Activated T-helper 1 cell treated with anti-CD3 and anti-CD28 coated beads, Interleukin-12 subunit alpha, Interleukin-12 subunit beta, Interleukin-2, Interleukin-4 antibody, amounts not matched to agents 30 ng/mL and 10 ng/mL and 1 ng/mL, durations not matched to agents 14 hours and 24 hours and 36 hours (primary cell): ENCODE data around the gene WWC2. TPM values are rescaled to one million over a fixed set of nuclear protein-coding genes. Genes with fewer than 3 reads are reported as not detected.
"Not testable (repeated sequence)": the region's sequence is repeated elsewhere in the genome, so short reads cannot be mapped to it uniquely, and the experiment has no call there.

Experiments used
- DNase-seq: peaks from one replicate; pipeline ENCODE4 v3.0.0; 2021; ENCODE audit warnings: low spot score
- H3K27ac Mint-ChIP-seq: one replicate; pipeline ENCODE4 v1.8.0; 2021; ENCODE audit warnings: mild to moderate bottlenecking, mixed read lengths
- H3K27me3 Mint-ChIP-seq: one replicate; pipeline ENCODE4 v1.8.0; 2022; ENCODE audit warnings: mild to moderate bottlenecking, moderate library complexity, mixed read lengths; ENCODE audit not compliant: insufficient read depth
- H3K36me3 Mint-ChIP-seq: one replicate; pipeline ENCODE4 v1.8.0; 2021; ENCODE audit warnings: low read depth, mixed read lengths
- H3K4me1 Mint-ChIP-seq: one replicate; pipeline ENCODE4 v1.8.0; 2021; ENCODE audit warnings: low read depth, mixed read lengths
- H3K4me3 Mint-ChIP-seq: one replicate; pipeline ENCODE4 v1.8.0; 2021; ENCODE audit warnings: mild to moderate bottlenecking, moderate library complexity, mixed read lengths
- H3K9me3 Mint-ChIP-seq: one replicate; pipeline ENCODE4 v1.8.0; 2021; ENCODE audit warnings: mixed read lengths
- intact Hi-C: fragments of 100-400 bp; cut with micrococcal nuclease; formaldehyde crosslinking; loops from one replicate; pipeline ENCODE4 v1.15.1; 2024
- total RNA-seq: library from RNA; stranded (reverse); gene quantifications from 2 replicates; pipeline ENCODE4 v1.2.3, GENCODE V29; 2022

Gene WWC2
- total RNA-seq, 1 donor from 2014 or later, result 0.75 TPM

DNA sequence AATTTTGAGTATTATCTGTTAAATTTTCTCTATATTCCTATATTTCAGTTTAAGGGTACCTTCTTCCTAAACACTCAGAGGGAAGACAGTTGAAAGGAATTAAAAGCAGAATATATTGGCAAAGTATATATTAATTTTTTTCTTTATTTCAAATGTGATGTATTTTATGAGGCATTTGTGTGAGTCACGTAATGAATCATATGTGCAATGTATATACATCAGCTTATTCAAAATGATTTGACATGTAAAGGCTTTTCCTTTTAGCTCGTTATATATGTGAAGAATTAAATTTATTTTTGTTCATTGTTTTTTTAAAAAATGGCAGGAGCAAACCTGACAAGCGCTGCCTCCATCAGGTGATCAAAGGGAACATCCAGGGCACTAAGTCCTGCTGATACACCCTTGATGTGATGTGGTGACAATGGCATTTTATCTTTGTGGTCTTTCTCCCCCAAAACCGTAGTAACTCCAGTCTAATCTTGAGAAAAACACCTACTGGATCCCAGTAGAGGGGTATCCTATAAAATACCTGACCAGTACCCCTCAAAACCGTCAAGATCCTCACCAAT is 8.9 kb downstream of the WWC2 start:
- no peaks in the 10 kb centered on the region for H3K36me3 Mint-ChIP-seq
- intact Hi-C loops, result no loop called here
- H3K27me3 Mint-ChIP-seq, result peaks cover 4% of the 10 kb centered on the region
- no peak overlapping the region for H3K27ac Mint-ChIP-seq
- H3K4me3 Mint-ChIP-seq, result no peak overlapping the region
- no peaks in the 10 kb centered on the region for H3K4me1 Mint-ChIP-seq
- no peak for DNase-seq
- no peaks in the 10 kb centered on the region for H3K9me3 Mint-ChIP-seq

- intact Hi-C loops, result no loop called here
- no peak overlapping the region for H3K4me3 Mint-ChIP-seq
- H3K9me3 Mint-ChIP-seq, result no peaks in the 10 kb centered on the region
- DNase-seq, result no peak
- H3K27ac Mint-ChIP-seq, result no peak overlapping the region
- H3K4me1 Mint-ChIP-seq, result no peaks in the 10 kb centered on the region
- peaks cover 4% of the 10 kb centered on the region for H3K27me3 Mint-ChIP-seq
- H3K36me3 Mint-ChIP-seq, result no peaks in the 10 kb centered on the region
Observed at GRCh38 chr4:183110244-183110643, 11.2 kb downstream of the WWC2 start.

- Mint-ChIP-seq H3K4me3 (no peak overlapping the region), H3K36me3 (no peaks in the 10 kb centered on the region), H3K27me3 (peaks cover 7% of the 10 kb centered on the region), H3K9me3 (no peaks in the 10 kb centered on the region), H3K4me1 (no peaks in the 10 kb centered on the region), H3K27ac (no peak overlapping the region)
- intact Hi-C loops, result no loop called here
- DNase-seq, result no peak
Observed at GRCh38 chr4:183111452-183111885, 12.4 kb downstream of the WWC2 start.

- Mint-ChIP-seq H3K27ac (no peak overlapping the region), H3K9me3 (no peaks in the 10 kb centered on the region), H3K4me3 (no peak overlapping the region), H3K36me3 (no peaks in the 10 kb centered on the region), H3K27me3 (peaks cover 10% of the 10 kb centered on the region), H3K4me1 (no peaks in the 10 kb centered on the region)
- DNase-seq, result no peak
- intact Hi-C loops, result no loop called here
Observed at GRCh38 chr4:183118141-183118540, 19.1 kb downstream of the WWC2 start.

DNA sequence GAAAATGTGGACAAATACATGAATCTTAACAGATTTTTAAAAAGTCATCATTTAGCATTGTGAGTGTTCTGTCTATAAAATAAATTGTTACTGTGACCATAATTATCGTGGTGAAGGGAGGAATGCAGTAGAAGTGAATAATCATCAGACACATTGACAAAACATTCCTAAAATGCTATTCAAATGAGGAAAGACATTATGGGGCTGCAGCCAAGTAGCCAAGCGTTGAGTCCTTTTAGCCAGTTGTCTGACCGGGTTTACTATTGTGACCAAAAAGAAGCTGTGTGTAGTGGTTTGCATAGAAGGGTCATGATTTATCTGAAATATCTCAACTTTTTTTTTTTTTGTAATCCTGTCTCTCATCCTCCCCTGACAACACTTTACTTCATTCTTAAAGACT is 19.5 kb downstream of the WWC2 start:
- H3K27ac Mint-ChIP-seq, result no peak overlapping the region

GRCh38 chr4:183121660-183122059 is 22.6 kb downstream of the WWC2 start:
- not testable (repeated sequence) for H3K9me3 Mint-ChIP-seq

More for the DNA sequence above, 19.5 kb downstream of the WWC2 start:
- intact Hi-C loops, result no loop called here
- DNase-seq, result no peak
- Mint-ChIP-seq H3K4me3 (no peak overlapping the region), H3K4me1 (no peaks in the 10 kb centered on the region), H3K27me3 (peaks cover 10% of the 10 kb centered on the region), H3K9me3 (no peaks in the 10 kb centered on the region), H3K36me3 (no peaks in the 10 kb centered on the region)

GRCh38 chr4:183124228-183124627 is 25.2 kb downstream of the WWC2 start:
- Mint-ChIP-seq H3K4me1 (no peaks in the 10 kb centered on the region), H3K27ac (no peak overlapping the region), H3K36me3 (no peaks in the 10 kb centered on the region), H3K4me3 (no peak overlapping the region), H3K9me3 (no peaks in the 10 kb centered on the region), H3K27me3 (peaks cover 4% of the 10 kb centered on the region)
- intact Hi-C loops, result no loop called here
- DNase-seq, result no peak

More at GRCh38 chr4:183121660-183122059, 22.6 kb downstream of the WWC2 start:
- H3K4me1 Mint-ChIP-seq, H3K4me3 Mint-ChIP-seq, H3K27ac Mint-ChIP-seq, DNase-seq, H3K36me3 Mint-ChIP-seq, H3K27me3 Mint-ChIP-seq, intact Hi-C loops: not testable (repeated sequence)

GRCh38 chr4:183124865-183125264 is 25.8 kb downstream of the WWC2 start:
- no peaks in the 10 kb centered on the region for H3K9me3 Mint-ChIP-seq
- no peak for DNase-seq
- no peaks in the 10 kb centered on the region for H3K4me1 Mint-ChIP-seq
- peaks cover 5% of the 10 kb centered on the region for H3K27me3 Mint-ChIP-seq
- intact Hi-C loops, result no loop called here
- no peaks in the 10 kb centered on the region for H3K36me3 Mint-ChIP-seq
- no peak overlapping the region for H3K4me3 Mint-ChIP-seq
- no peak overlapping the region for H3K27ac Mint-ChIP-seq

- Mint-ChIP-seq H3K27ac (no peak overlapping the region), H3K9me3 (no peaks in the 10 kb centered on the region), H3K27me3 (peaks cover 12% of the 10 kb centered on the region), H3K4me1 (no peaks in the 10 kb centered on the region), H3K4me3 (no peak overlapping the region), H3K36me3 (no peaks in the 10 kb centered on the region)
- intact Hi-C loops, result no loop called here
- DNase-seq, result no peak
Observed at GRCh38 chr4:183129125-183129524, 30.1 kb downstream of the WWC2 start.

GRCh38 chr4:183129675-183130074 is 30.6 kb downstream of the WWC2 start:
- Mint-ChIP-seq H3K9me3 (no peaks in the 10 kb centered on the region), H3K4me3 (no peak overlapping the region), H3K4me1 (no peaks in the 10 kb centered on the region), H3K36me3 (no peaks in the 10 kb centered on the region), H3K27ac (no peak overlapping the region), H3K27me3 (peaks cover 12% of the 10 kb centered on the region)
- intact Hi-C loops, result no loop called here
- no peak for DNase-seq

- H3K27me3 Mint-ChIP-seq, result peaks cover 12% of the 10 kb centered on the region
- H3K36me3 Mint-ChIP-seq, result no peaks in the 10 kb centered on the region
- H3K27ac Mint-ChIP-seq, result no peak overlapping the region
- intact Hi-C loops, result no loop called here
- H3K4me1 Mint-ChIP-seq, result no peaks in the 10 kb centered on the region
- H3K9me3 Mint-ChIP-seq, result no peaks in the 10 kb centered on the region
- no peak overlapping the region for H3K4me3 Mint-ChIP-seq
- no peak for DNase-seq
Observed at GRCh38 chr4:183130328-183131155, 31.5 kb downstream of the WWC2 start.

DNA sequence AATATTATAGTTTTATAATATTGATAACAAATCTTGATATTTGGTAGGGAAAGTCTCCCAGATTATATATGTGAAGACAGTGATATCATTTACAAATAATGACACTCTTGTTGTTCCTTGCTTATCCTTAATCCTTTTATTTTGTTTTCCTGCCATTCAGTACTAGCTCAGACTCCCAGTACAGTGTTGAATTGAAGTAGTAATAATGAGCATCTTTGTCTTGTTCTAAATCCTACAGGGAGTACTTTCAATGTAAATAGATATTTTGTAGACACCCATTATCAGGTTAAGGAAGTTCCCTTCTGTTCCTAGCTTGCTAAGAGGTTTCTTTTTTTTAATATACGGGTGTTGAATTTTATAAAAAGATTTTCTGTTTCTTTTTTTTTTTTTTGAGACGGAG is 33.0 kb downstream of the WWC2 start:
- intact Hi-C loops, result no loop called here
- no peaks in the 10 kb centered on the region for H3K36me3 Mint-ChIP-seq
- no peak for DNase-seq

GRCh38 chr4:183132865-183133264 is 33.8 kb downstream of the WWC2 start:
- Mint-ChIP-seq H3K36me3 (no peaks in the 10 kb centered on the region), H3K9me3 (no peaks in the 10 kb centered on the region), H3K4me1 (no peaks in the 10 kb centered on the region), H3K27me3 (peaks cover 12% of the 10 kb centered on the region), H3K4me3 (no peak overlapping the region), H3K27ac (no peak overlapping the region)
- intact Hi-C loops, result no loop called here
- DNase-seq, result no peak

More for the DNA sequence above, 33.0 kb downstream of the WWC2 start:
- Mint-ChIP-seq H3K27me3 (peaks cover 12% of the 10 kb centered on the region), H3K9me3 (no peaks in the 10 kb centered on the region), H3K27ac (no peak overlapping the region), H3K4me1 (no peaks in the 10 kb centered on the region), H3K4me3 (no peak overlapping the region)
